ENCODE results near the gene TLK1.
A peak's percentile ranks its signal among the peaks of the same experiment; 100 is the strongest.

TLK1 gene

DNA sequence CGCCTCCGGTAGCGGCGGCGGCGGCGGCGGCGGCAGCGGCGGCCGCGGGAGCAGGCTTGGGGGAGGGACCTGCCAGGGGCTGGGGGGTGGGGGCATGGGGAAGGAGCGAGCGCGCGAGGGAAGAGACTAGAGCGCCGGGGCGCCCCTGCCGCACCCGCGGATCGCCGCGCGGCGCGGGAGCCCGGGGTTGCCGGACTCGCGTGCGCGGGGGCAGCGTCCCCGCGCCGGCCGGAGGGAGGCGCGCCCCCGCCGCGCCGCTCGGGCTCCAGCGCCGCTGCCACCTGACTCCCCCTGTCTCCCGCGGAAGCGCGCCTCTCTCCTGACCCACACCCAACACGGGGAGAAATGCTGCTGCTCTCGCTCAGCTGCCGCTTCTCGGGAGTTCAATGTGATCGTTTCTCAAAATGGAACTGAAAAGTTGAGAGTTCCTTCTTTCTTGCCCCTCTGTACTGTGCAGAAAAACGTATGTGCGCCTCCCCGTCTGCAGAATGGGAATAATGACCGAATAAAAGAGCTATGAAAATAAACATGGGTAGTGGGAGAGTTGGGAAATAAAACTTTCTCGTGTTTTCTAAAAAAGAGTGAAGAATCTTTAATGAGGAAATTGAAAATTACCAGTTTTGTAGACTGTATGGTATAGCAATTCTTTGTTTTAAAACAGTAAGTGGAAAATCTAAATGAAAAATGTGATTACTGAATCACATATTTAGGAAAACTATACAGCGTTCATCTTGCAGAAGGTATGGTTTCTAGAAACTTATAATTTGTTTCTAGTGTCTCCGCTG, 455 bp upstream of the TLK1 start:
- DNase-seq (ENCODE audit: insufficient read length, low spot score) (peak; percentile 78), FAIRE-seq (peak; percentile 58)
- no peak for TF ChIP-seq POLR2A (IDR thresholded peaks at IDR 0.05; ENCODE audit: low read depth, low read length)

DNA sequence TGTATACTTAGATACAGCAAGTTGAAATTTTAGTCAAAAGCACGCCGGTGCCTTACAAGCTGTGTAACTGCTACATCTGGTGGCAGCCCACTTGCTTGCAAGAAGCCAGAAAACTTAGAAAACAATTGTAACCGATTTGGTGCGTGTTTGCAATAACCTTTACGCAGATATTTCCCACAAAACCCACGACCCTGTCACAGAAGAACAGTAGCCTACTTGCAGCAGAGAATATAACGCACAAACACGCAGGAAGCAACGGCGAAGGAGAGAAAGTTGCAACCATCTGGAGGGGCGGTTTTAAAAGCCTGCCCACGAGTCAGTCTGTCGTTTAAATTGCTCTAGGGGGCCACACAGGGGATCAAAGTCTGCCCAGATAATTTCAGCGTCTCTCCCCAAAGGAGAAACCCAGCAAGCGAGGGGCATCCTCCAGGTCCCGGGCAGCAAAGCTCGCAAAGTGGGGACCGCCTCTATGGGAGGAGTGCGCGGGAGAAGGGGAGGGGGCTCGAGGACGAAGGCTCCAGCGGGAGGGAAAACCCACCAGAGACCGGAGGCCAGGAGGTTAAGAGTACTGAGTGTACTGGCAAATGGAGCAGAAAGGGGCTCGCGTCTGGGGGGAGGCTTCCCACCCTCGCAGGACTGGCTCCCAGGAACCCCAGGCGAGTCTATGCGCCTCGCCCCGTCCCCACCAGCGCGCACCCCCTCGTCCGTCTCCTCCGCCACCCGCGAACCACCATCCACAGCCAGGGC, 1.1 kb downstream of the TLK1 start:
- no peak for FAIRE-seq
- DNase-seq (ENCODE audit: insufficient read length, low spot score), result peak; percentile 14
- TF ChIP-seq POLR2A (IDR thresholded peaks at IDR 0.05; ENCODE audit: low read depth, low read length), result peak; percentile 26; the same call in 1 of the 2 replicates

DNA sequence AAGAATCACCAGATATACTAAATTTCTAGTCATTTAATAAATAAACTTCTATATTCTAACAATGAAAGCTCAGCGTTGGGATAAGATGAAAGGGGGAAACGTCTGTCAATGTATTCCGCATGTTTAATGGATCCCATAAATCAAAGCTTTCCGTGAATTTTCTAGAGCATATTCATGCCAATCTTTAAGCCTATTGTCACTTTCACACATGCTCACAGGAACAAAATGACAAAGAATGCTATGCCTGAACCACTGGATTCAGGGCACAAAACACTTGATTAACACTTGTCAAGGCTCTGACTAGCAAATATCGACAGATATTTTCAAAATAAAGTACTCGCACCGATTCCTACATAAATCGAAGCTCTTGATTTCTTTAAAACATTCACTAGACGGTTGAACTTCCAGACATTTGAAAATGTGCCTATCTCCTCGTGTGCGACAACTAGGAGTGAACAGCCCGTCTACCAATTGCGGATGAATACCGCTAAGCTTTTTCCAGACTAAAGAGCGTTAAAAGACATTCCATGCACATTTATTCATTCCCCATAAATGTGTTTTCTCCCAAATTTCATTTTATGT, 1.8 kb downstream of the TLK1 start:
- DNase-seq (ENCODE audit: insufficient read length, low spot score) (peak; percentile 9), FAIRE-seq (peak; percentile 80)
- no peak for TF ChIP-seq POLR2A (IDR thresholded peaks at IDR 0.05; ENCODE audit: low read depth, low read length)

DNA sequence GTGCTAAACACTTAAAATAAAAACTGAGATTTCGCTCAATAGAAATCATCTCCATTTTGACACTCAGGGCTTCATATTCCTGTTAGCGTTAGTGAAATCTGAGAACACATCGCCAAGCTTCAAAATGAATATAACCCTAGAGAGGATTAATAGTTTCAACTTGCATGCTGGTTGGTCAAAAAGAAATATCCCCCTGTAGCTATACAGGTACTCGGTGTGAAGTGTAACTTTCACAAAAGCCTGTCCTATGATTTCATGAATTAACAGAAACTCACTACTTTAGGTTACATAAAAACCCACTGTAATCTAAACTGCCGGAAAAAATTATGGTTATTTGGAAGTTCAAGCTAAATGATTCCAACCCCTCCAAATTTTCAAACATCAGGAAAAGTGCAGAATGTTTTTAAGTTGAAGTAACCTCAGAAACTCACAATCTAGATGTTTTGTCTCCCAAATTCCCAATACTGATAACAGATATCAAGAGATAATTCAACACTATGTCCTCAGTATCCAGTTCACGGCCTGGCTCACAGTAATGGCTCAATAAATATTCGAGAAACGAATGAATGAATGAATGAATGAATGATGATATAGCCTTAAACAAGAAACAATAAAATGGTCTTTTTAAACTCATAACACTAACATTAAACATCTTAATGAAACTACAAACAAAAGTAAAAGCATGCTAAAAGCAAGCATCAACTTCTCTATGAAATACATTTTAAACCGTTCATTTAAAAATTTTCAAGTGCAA, 2.5 kb downstream of the TLK1 start:
- no peak for TF ChIP-seq POLR2A (IDR thresholded peaks at IDR 0.05; ENCODE audit: low read depth, low read length)
- DNase-seq (ENCODE audit: insufficient read length, low spot score) (no peak), FAIRE-seq (peak; percentile 58)

DNA sequence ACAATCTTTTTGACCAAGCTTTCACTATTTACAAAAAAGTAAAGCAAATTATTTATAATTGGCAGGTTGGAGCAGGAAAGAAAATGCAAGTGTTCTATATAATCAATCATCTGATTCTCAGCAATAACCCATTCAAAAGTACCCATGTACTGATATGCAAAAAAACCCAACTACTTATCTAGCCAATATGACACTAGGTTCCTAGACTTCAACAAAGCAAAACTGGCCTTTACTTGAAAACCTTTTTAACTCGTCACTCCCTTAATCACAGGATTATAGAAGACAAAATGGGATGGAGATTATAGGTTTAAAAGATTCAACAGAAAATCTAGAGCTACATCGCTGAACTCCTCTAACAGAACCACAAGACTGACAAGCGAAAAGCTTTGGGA, 3.6 kb downstream of the TLK1 start:
- no peak for TF ChIP-seq POLR2A (IDR thresholded peaks at IDR 0.05; ENCODE audit: low read depth, low read length)
- no peak for FAIRE-seq

DNA sequence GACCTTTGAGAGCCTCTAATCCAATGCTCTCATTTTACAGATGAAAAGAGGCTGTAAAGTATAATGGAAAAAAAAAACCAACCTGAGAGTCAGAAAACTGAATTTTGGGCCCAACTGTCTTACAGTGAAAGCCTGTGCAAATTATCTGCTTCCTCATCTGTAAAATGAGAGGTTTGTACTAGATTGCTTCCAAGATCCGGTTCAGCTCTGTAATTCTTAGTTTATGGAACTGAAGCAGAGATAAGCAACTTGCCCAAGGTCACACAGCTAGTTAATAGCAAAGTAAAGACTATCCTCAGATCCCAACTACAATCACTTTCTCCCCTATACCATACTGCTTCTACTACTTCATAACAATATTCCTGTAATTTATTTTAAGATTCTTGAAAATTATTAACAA, 6.3 kb downstream of the TLK1 start:
- FAIRE-seq (peak; percentile 87), DNase-seq (ENCODE audit: insufficient read length, low spot score) (no peak)
- no peak for TF ChIP-seq POLR2A (IDR thresholded peaks at IDR 0.05; ENCODE audit: low read depth, low read length)

More for the DNA sequence above, 3.6 kb downstream of the TLK1 start:
- no peak for DNase-seq (ENCODE audit: insufficient read length, low spot score)

DNA sequence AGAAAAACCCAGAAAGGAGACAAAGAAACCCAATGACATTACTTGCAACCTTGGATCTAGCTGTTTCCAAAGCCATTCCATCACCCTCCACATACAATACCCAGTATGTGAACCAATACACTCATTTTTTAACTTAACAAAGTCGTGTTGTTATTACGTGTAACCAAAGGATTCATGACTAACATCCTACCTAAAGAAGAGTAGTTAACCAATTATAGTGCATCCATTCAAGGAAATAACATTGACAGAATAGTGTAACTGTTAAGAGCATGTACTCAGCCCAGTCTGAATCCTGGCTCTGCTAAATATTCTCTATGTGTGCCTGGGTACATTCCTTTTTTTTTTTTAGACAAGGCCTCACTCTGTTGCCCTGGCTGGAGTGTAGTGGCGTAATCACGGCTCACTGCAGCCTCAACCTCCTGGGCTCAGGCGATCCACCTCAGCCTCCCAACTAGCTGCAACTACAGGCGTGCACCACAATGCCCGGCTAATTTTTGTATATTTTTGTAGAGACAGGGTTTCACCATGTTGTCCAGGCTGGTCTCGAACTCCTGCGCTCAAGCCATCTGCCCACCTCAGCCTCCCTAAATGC, 9.9 kb downstream of the TLK1 start:
- no peak for TF ChIP-seq POLR2A (IDR thresholded peaks at IDR 0.05; ENCODE audit: low read depth, low read length)
- DNase-seq (ENCODE audit: insufficient read length, low spot score) (no peak), FAIRE-seq (peak; percentile 87)

DNA sequence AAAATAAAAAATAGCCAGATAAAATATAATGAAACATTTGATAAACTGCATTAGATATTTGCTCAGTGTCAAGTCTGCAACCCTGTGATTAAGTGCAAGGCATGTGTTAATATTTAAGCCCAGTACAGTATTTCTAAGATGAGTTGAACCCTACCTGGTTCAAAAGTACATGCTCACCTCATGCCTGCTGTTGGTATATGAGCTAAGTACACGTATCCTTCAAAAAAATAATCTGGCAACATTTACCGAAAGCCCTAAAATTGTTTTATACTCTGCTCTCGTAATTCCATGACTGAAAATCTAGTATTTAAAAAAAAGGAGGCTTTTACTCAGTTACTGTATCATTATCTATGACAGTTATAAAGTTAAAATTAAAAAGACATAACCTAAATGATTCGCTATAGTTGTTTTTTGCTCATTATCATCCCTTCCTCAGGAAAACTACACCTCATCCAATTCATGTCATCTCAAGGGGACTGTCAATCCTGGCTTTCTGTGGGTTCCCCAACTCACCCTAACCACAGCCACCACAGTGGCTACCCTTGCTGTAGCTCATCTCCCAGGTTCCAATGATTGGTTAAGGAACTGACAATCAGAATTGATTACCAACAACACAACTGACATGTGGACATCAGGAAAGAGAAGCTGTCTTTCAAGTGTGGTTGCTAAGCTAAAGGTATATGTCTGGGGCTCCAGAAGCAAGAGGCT, 10.6 kb downstream of the TLK1 start:
- DNase-seq (ENCODE audit: insufficient read length, low spot score) (no peak), FAIRE-seq (no peak)
- TF ChIP-seq POLR2A (IDR thresholded peaks at IDR 0.05; ENCODE audit: low read depth, low read length), result no peak

DNA sequence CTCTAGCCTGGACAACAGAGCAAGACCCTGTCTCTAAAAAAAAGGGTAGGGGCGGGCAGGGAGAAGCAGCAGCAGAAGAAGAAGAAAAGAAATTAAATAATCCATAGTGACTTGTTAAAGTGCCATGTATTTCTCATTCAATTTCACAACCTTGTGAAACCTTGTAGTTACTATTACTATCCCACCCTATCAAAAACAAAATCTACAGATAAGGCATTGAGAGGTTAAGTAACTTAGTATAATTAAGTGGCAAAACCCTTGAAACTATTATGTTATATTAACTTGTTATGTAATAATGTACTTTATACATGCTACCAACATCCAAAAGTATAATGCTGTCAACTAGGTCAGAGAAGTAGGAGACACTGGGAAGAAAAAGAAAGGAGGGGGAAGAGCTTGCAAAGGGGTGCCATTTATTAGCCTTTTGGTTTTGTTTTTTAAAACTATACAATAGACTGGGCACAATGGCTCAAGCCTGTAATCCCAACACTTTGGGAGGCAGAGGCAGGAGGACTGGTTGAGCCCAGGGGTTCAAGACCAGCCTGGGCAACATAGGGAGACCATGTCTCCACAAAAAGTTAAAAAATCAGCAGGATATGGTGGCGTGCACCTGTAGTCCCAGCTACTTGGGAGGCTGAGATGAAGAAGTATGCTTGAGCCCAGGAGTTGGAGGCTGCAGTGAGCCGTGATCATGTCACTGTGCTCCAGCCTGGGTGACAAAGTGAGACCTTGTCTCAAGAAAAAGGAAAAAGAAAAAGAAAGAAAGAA, 11.3 kb downstream of the TLK1 start:
- DNase-seq (ENCODE audit: insufficient read length, low spot score) (no peak), FAIRE-seq (no peak)
- no peak for TF ChIP-seq POLR2A (IDR thresholded peaks at IDR 0.05; ENCODE audit: low read depth, low read length)

DNA sequence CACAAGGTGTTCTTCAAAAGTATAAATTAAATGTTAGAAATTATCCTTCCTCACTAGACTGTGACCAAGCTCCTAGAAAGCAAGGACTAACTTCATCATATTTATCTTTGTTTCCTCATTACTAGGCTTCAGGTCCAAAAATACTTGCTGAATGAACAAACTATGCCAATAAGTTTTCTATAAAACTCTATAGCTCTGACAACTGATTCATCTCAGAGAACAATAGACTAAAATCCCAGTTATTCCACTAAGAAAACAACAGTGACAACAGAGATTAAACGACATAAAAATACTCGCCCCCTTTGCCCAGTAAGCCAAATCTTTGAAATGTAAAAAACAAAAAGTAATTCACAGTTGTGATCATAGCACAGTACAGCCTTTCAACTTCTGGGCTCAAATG, 13.6 kb downstream of the TLK1 start:
- FAIRE-seq (no peak), DNase-seq (ENCODE audit: insufficient read length, low spot score) (no peak)
- no peak for TF ChIP-seq POLR2A (IDR thresholded peaks at IDR 0.05; ENCODE audit: low read depth, low read length)

DNA sequence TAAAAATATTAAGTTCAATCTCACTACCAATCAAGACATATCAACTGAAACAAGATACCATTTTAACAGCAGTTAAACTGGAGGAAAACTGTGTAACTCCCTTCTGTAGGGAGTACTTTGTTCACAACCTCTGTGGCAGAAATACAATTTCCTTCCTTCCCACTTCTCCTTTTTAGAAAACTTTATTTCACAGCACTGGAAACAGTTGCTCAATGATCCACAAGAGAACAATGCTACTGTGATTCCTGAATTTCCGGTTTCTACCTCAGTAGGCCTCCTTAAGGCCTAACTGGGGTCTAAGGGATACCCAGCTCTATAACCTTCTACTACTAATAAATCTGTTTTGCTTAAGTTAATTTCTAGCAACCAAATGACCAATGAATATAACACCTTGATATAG, 14.1 kb downstream of the TLK1 start:
- FAIRE-seq, result peak; percentile 11
- no peak for TF ChIP-seq POLR2A (IDR thresholded peaks at IDR 0.05; ENCODE audit: low read depth, low read length)
- DNase-seq (ENCODE audit: insufficient read length, low spot score), result no peak

DNA sequence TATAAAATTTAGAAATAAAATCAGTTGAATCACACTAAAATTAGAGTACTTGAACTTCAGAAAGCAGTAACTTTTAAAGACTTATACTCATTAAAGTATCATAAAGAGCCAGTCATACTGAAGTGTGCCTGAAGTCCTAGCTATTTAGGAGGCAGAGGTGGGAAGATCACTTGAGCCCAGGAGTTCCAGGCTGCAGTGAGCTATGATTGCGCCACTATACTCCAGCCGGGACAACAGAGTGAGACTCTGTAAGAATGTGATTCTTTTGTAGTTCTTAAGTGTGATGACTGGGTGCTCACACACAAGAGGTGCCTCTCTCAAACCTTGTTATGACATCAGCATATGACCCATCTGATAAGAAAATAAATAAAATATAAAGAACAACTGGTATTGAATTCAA, 14.6 kb downstream of the TLK1 start:
- DNase-seq (ENCODE audit: insufficient read length, low spot score) (no peak), FAIRE-seq (no peak)
- TF ChIP-seq POLR2A (IDR thresholded peaks at IDR 0.05; ENCODE audit: low read depth, low read length), result no peak
